Neural cell (in vitro differentiated cells): ENCODE data around the gene RASA1.

Source experiments
- EP300 ChIP-seq: fragments of 450-650 bp; conservative IDR thresholded peaks from 2 replicates; pipeline ENCODE4 v1.6.1; 2014; ENCODE audit warnings: antibody characterized with exemption, mild to moderate bottlenecking, moderate library complexity; ENCODE audit not compliant: poor library complexity, severe bottlenecking
- RAD21 ChIP-seq: fragments of 450-650 bp; conservative IDR thresholded peaks from 2 replicates; pipeline ENCODE4 v1.6.1; 2014; ENCODE audit warnings: antibody characterized with exemption, mild to moderate bottlenecking, moderate library complexity
- SMC3 ChIP-seq: fragments of 450-650 bp; conservative IDR thresholded peaks from 2 replicates; pipeline ENCODE4 v1.6.1; 2014; ENCODE audit warnings: antibody characterized with exemption, mild to moderate bottlenecking, moderate library complexity; ENCODE audit not compliant: poor library complexity
- TF ChIP-seq, protein P1 (sequence below): fragments of 450-650 bp; IDR thresholded peaks from 2 replicates; pipeline ENCODE4 v1.5.1; 2014; ENCODE audit warnings: antibody characterized with exemption, mild to moderate bottlenecking, moderate library complexity; ENCODE audit not compliant: poor library complexity, severe bottlenecking

DNA sequence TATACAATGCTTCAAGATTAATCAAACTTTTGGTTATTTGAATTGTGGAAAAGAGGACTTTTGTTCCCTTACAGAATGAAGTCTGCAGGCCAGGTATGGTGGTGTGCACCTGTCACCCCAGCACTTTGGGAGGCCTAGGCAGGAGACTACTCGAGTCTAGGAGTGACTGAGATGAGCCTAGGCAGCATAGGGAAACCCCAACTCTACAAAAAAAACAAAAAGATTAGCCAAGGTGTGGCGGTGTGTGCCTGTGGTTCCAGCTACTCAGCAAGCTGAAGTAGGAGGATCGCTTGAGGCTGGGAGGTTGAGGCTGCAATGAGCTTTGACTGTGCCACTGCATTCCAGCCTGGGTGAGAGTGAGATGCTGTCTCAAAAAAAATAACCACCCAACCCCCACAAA lies 135.7 kb downstream of the RASA1 start:
- TF ChIP-seq, protein P1, sequence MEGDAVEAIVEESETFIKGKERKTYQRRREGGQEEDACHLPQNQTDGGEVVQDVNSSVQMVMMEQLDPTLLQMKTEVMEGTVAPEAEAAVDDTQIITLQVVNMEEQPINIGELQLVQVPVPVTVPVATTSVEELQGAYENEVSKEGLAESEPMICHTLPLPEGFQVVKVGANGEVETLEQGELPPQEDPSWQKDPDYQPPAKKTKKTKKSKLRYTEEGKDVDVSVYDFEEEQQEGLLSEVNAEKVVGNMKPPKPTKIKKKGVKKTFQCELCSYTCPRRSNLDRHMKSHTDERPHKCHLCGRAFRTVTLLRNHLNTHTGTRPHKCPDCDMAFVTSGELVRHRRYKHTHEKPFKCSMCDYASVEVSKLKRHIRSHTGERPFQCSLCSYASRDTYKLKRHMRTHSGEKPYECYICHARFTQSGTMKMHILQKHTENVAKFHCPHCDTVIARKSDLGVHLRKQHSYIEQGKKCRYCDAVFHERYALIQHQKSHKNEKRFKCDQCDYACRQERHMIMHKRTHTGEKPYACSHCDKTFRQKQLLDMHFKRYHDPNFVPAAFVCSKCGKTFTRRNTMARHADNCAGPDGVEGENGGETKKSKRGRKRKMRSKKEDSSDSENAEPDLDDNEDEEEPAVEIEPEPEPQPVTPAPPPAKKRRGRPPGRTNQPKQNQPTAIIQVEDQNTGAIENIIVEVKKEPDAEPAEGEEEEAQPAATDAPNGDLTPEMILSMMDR = no peak
- TF ChIP-seq SMC3 (no peak), EP300 (no peak), RAD21 (no peak)
